Right atrium auricular region (tissue), 2 donors: ENCODE measurements around the gene PHACTR1. TPM values are rescaled to one million over a fixed set of nuclear protein-coding genes. Genes with fewer than 3 reads are reported as not detected.

Experiments
- DNase-seq: peaks from one replicate; pipeline ENCODE4 v3.0.0-alpha.2; 2019; ENCODE audit warnings: low spot score
- H3K27ac ChIP-seq, 2 donors: fragments of 200-600 bp; sonication (generic); 1 replicate in 1 of 2; 2 replicates in 1 of 2; pipeline ENCODE4 v1.5.1; 2016 to 2019
- H3K27me3 ChIP-seq, 2 donors: fragments of 200-600 bp; sonication (generic); one replicate each; pipeline versions ENCODE4 v1.5.1 to v1.6.0; 2017 to 2019
- H3K36me3 ChIP-seq: fragments of 200-600 bp; sonication (generic); one replicate; pipeline ENCODE4 v1.5.1; 2016
- H3K4me1 ChIP-seq, 2 donors: fragments of 200-600 bp; sonication (generic); one replicate each; pipeline versions ENCODE4 v1.5.1 to v1.6.0; 2017 to 2019
- H3K4me3 ChIP-seq, 2 donors: fragments of 200-600 bp; sonication (generic); 1 replicate in 1 of 2; 2 replicates in 1 of 2; pipeline ENCODE4 v1.5.1; 2017 to 2019; ENCODE audit warnings: mild to moderate bottlenecking in 1 of 2, moderate library complexity in 1 of 2
- H3K9me3 ChIP-seq, 2 donors: fragments of 200-600 bp; sonication (generic); one replicate each; pipeline ENCODE4 v1.5.1; 2019
- CTCF ChIP-seq, 2 donors: fragments of 200-600 bp; sonication (generic); IDR thresholded peaks; one replicate each; pipeline ENCODE4 v1.5.1; 2019; ENCODE audit warnings: antibody characterized with exemption in 2 of 2
- total RNA-seq, 2 donors: library from RNA; depleted of rRNA; stranded (reverse); fragments of >200 nt; gene quantifications; one replicate each; pipeline ENCODE4 v1.1.0, GENCODE V29; 2016

The PHACTR1 gene
- total RNA-seq, 2 donors from 2014 or later: 19.1 to 46.0 TPM

- H3K9me3 ChIP-seq: no peaks in the 10 kb centered on the region
- no peak overlapping the region for H3K27ac ChIP-seq
- no peak for DNase-seq
- no peaks in the 10 kb centered on the region for H3K27me3 ChIP-seq
- no peak overlapping the region for H3K4me3 ChIP-seq
- no peaks in the 10 kb centered on the region for H3K36me3 ChIP-seq
- H3K4me1 ChIP-seq: peaks cover 0 to 3% of the 10 kb centered on the region in 2 donors
- no peak for TF ChIP-seq CTCF (IDR thresholded peaks at IDR 0.05)
These were observed 426.0 kb downstream of the PHACTR1 start for GRCh38 chr6:13142611-13143010.

- Histone ChIP-seq H3K4me1 (peaks cover 0 to 3% of the 10 kb centered on the region in 2 donors), H3K4me3 (no peak overlapping the region), H3K9me3 (no peaks in the 10 kb centered on the region), H3K36me3 (no peaks in the 10 kb centered on the region), H3K27ac (no peak overlapping the region), H3K27me3 (no peaks in the 10 kb centered on the region)
- no peak for TF ChIP-seq CTCF (IDR thresholded peaks at IDR 0.05)
- DNase-seq: no peak
These were observed 429.9 kb downstream of the PHACTR1 start for GRCh38 chr6:13146442-13146841.

GRCh38 chr6:13147376-13147775 lies 430.8 kb downstream of the PHACTR1 start:
- no peak overlapping the region for H3K27ac ChIP-seq
- no peak overlapping the region for H3K4me3 ChIP-seq
- H3K36me3 ChIP-seq: no peaks in the 10 kb centered on the region
- no peaks in the 10 kb centered on the region for H3K27me3 ChIP-seq
- peaks cover 0 to 3% of the 10 kb centered on the region in 2 donors for H3K4me1 ChIP-seq
- no peak for TF ChIP-seq CTCF (IDR thresholded peaks at IDR 0.05)
- DNase-seq: no peak
- no peaks in the 10 kb centered on the region for H3K9me3 ChIP-seq

- TF ChIP-seq CTCF (IDR thresholded peaks at IDR 0.05): no peak
- Histone ChIP-seq H3K27ac (no peak overlapping the region), H3K4me1 (peaks cover 0 to 3% of the 10 kb centered on the region in 2 donors), H3K9me3 (no peaks in the 10 kb centered on the region), H3K27me3 (no peaks in the 10 kb centered on the region), H3K36me3 (no peaks in the 10 kb centered on the region), H3K4me3 (no peak overlapping the region)
- no peak for DNase-seq
These were observed 431.2 kb downstream of the PHACTR1 start for GRCh38 chr6:13147782-13148181.

- Histone ChIP-seq H3K9me3 (no peaks in the 10 kb centered on the region), H3K27me3 (no peaks in the 10 kb centered on the region), H3K4me3 (no peak overlapping the region), H3K4me1 (no peaks in the 10 kb centered on the region), H3K36me3 (no peaks in the 10 kb centered on the region), H3K27ac (no peak overlapping the region)
- TF ChIP-seq CTCF (IDR thresholded peaks at IDR 0.05): no peak
- no peak for DNase-seq
These were observed 436.2 kb downstream of the PHACTR1 start for GRCh38 chr6:13152764-13153163.

GRCh38 chr6:13156381-13156780 lies 439.8 kb downstream of the PHACTR1 start:
- TF ChIP-seq CTCF (IDR thresholded peaks at IDR 0.05): no peak
- no peak overlapping the region for H3K27ac ChIP-seq
- H3K9me3 ChIP-seq: no peaks in the 10 kb centered on the region
- H3K4me3 ChIP-seq: no peak overlapping the region
- no peaks in the 10 kb centered on the region for H3K36me3 ChIP-seq
- no peaks in the 10 kb centered on the region for H3K27me3 ChIP-seq
- no peaks in the 10 kb centered on the region for H3K4me1 ChIP-seq
- no peak for DNase-seq
